Activated naive CD4-positive, alpha-beta T cell treated with anti-CD3 and anti-CD28 coated beads, Interleukin-2, amount 10 ng/mL, durations not matched to agents 5 hours and 36 hours (primary cell): ENCODE data around the gene ANKS3. TPM values are rescaled to one million over a fixed set of nuclear protein-coding genes. Genes with fewer than 3 reads are reported as not detected.

Source experiments
- microRNA-seq: library from miRNA; unstranded; fragments of <30 nt; microRNA quantifications from one replicate; pipeline ENCODE4 v1.2.0, GENCODE V29; 2022; ENCODE audit warnings: borderline microRNAs expressed, borderline replicate concordance
- total RNA-seq, 2 experiments: library from RNA; stranded (reverse); gene quantifications; one replicate each; pipeline ENCODE4 v1.2.3, GENCODE V29; 2021

The ANKS3 gene
- total RNA-seq = 10 to 100 TPM; 15.0 to 15.6 TPM

GRCh38 chr16:4734063-4734729 is at the start of gene ANKS3, which contains the start of gene DNAAF8:
ANKS3 (minus strand) TSS chr16:4734271; CDS start chr16:4730149, 4,122 bp downstream.
DNAAF8 (plus strand) TSS chr16:4734537; CDS start chr16:4736515, 1,978 bp downstream.

GRCh38 chr16:4766875-4767628 is 33.0 kb upstream of the ANKS3 start, which contains the start of gene ZNF500:
ZNF500 (minus strand) TSS chr16:4767162; CDS start chr16:4765978, 1,184 bp downstream.

GRCh38 chr16:4693296-4693955 is 40.6 kb downstream of the ANKS3 start, which contains the start of gene NUDT16L1:
NUDT16L1 (plus strand) TSS chr16:4693562; CDS start chr16:4693727, 165 bp downstream.

Small RNA genes lying within 50 kb of the gene (microRNA-seq; reads per million reads assigned to microRNA genes)
- gene MIR6769A = not detected

Other genes starting within 250 kb of the ANKS3 start
- gene CDIP1, start 195.5 kb downstream of the ANKS3 start, total RNA-seq = 10 to 100 TPM; 33.2 to 33.6 TPM
- gene C16orf96, start 177.9 kb downstream of the ANKS3 start, total RNA-seq = under 1 TPM; 0.25 to 0.39 TPM
- 10 to 100 TPM; 19.1 to 24.8 TPM for gene UBALD1, start 119.4 kb downstream of the ANKS3 start, total RNA-seq
- gene MGRN1, start 109.4 kb downstream of the ANKS3 start, total RNA-seq = 10 to 100 TPM; 72.8 to 73.6 TPM
- 10 to 100 TPM; 31.7 to 32.8 TPM for gene NUDT16L1, start 40.7 kb downstream of the ANKS3 start, total RNA-seq
- gene DNAAF8, start 266 bp upstream of the ANKS3 start, total RNA-seq = under 1 TPM; 0.28 to 0.31 TPM
- 10 to 100 TPM; 23.0 to 24.7 TPM for gene ZNF500, start 32.9 kb upstream of the ANKS3 start, total RNA-seq
- not detected for gene SEPTIN12, start 54.1 kb upstream of the ANKS3 start, total RNA-seq
- gene SMIM22, start 61.1 kb upstream of the ANKS3 start, total RNA-seq = not detected
- 10 to 100 TPM in 1 of 2 experiments, 1 to 10 TPM in 1; 7.0 to 10.7 TPM for gene ROGDI, start 68.4 kb upstream of the ANKS3 start, total RNA-seq
- 10 to 100 TPM; 84.1 to 92.5 TPM for gene GLYR1, start 113.0 kb upstream of the ANKS3 start, total RNA-seq
- gene UBN1, start 113.2 kb upstream of the ANKS3 start, total RNA-seq = 10 to 100 TPM; 36.1 to 37.5 TPM
- not detected for gene PPL, start 202.9 kb upstream of the ANKS3 start, total RNA-seq
- gene SEC14L5, start 224.1 kb upstream of the ANKS3 start, total RNA-seq = under 1 TPM; 0.13 to 0.14 TPM